NCI-H146 (cell line): ENCODE results near the gene GYPA.
"Not testable (repeated sequence)": the region's sequence is repeated elsewhere in the genome, so short reads cannot be mapped to it uniquely, and the experiment has no call there.

Source experiments
- DNase-seq: peaks from one replicate; lab custom pipeline; 2025; lab: John Stamatoyannopoulos, UW

GYPA gene

DNA sequence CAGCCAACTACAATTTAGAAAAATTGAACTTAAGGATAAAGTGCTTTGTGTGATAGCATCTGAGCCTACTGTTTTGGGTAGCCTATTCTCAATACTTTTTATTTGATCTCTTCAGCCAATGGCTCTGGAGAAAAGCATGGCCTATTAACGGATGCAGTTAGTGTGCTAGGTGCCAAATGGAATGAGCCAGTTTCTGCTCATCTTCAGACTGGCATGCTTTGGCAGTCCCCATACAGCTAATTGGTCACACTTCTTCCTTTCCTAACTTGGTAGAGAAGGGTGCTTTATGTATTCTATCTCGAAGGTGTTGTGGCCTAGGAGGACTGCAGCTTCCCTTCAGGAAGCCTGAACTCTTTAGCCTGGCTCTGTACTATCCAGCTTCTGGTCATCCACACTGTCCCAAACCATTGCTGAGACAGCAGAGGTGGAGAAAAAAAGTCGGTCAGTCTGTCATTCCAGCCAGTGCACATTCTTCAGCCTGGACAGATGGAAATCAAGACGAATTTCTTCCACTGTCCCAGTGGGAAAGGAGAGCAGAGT, 11.1 kb downstream of the GYPA start:
- not testable (repeated sequence) for DNase-seq

DNA sequence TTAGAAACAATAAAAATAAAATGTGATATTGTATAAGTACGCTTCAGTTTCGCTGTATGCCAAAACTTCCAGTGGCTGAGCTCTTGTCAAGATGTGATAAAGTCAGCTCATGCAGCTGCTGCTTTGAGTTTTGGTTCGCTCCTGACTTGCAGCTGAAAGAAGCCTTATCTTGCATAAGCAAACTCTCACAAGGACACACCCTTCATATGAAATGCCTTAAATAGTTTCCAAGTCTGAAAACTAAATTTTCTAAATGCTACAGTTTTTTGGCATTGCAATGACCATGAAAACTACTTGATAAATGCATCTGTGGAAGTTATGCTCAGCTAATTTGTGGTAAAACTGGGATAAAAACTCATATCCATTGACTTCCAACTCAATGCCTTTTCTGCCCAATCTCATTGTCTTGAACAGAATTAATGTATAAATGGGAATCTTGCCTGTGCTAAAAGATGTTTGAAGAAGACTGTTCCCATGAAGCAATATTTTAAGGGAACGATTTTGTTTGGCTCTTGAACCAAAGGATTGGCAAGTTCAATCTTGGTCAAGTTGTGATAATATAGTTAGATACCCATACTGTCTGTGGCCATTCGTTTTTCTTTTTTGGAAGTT, 11.7 kb downstream of the GYPA start:
- not testable (repeated sequence) for DNase-seq

DNA sequence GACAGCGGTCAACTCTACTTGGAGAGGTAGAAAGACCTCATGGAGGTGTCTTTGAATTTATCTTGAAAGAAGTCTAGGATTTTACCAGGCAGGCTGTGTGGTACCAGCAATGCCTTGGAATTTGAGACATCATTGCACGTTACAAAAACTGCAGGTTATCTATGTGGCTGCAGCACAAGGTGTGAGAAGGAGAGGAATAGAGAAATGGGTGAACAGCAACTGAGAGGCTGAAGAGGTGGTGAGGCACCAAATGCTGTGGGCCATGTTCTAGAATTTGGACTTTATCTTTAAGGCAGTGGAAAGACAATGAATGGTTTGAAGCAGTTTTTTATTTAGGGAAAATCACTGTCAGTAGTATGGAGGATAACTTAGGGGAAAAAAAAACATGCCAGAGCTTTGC, 15.4 kb downstream of the GYPA start:
- DNase-seq = not testable (repeated sequence)

DNA sequence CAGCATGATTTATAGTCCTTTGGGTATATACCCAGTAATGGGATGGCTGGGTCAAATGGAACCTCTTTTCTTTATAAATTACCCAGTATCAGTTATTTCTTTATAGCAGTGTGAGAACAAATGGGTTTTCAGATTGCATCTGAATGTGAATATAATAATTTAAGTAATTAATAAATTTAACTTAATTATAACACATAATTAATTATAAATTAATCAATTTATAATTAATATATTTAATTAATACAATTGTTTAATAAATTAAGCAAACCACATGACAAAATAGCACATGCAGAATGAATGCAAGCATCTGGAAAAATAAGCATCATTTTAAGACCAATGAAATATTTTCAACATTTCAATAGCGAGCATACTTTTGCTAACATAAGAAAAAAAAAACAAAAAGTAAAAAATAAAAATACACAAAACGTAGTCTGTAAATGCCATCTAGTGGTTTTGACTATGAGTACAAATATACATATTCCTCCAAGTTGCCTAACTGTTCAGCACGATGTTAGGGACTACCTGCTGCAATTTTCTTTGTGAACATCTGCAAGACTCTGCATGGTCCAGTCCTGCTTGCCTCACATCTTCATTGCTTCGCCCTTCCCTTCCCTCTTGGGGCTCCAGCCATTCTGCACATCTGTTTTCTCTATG, 16.4 kb downstream of the GYPA start:
- not testable (repeated sequence) for DNase-seq

DNA sequence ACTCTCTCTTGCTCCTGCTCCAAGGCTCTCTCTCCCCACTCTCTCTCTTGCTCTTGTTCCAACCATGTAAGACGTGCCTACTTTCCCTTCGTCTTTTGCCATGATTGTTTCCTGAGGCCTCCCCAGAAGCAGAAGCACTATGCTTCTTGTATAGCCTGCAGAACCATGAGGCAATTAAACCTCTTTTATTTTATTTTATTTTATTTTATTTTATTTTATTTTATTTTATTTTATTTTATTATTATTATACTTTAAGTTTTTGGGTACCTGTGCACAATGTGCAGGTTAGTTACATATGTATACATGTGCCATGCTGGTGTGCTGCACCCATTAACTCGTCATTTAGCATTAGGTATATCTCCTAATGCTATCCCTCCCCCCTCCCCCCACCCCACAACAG, 17.2 kb downstream of the GYPA start:
- not testable (repeated sequence) for DNase-seq

DNA sequence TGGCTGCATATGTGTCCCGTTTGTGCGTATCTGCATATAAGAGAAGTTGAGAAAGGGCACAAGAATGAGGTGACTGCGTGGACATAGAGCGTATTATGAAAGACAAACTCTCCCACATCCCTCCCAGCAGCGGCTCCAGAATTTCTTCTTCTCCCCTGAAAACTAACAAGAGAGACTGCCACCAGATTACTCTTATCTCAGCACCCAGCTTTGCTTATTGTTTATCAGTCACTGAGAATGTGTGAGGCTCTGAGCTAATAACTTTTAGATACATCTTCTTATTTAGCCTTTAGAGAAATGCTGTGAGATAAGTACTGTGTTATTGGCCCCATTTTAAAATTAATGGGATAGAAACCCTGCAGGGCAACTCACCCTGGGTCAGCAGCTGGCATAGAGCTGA, 20.8 kb downstream of the GYPA start:
- not testable (repeated sequence) for DNase-seq

DNA sequence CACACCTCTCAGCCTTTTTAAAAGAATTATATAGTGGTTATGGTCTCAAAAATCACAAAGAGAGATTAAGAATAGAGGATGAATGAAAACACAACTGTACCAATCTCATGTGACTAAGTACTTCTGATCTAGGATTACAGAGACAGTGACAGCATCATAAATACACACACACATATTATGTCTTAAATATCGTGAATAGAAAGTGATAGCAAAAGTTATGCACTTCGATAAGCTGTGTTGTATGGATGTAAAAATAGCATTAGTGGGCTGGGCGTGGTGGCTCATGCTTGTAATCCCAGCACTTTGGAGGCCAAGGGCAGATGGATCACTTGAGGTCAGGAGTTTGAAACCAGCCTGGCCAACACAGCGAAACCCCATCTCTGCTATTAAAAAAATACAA, 25.0 kb downstream of the GYPA start:
- no peak for DNase-seq

DNA sequence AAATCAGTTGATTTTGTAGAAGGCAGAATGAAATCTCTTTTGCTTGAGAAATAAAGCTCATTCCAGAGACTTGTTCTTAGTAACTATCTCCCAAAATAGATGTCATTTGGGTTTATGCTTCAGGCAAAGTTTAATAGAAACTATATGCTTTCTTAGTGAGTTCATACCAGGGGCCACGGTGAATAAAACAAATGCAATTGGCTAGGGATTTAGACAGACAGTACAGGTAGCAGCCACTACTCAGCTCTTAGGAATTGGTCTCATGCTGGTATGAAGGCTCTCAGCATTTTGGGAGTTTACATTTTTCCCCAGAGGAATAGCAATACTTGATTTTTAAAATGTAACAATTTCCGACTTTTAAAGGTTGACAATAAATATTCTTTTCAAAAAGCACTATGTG, 27.0 kb downstream of the GYPA start:
- no peak for DNase-seq

DNA sequence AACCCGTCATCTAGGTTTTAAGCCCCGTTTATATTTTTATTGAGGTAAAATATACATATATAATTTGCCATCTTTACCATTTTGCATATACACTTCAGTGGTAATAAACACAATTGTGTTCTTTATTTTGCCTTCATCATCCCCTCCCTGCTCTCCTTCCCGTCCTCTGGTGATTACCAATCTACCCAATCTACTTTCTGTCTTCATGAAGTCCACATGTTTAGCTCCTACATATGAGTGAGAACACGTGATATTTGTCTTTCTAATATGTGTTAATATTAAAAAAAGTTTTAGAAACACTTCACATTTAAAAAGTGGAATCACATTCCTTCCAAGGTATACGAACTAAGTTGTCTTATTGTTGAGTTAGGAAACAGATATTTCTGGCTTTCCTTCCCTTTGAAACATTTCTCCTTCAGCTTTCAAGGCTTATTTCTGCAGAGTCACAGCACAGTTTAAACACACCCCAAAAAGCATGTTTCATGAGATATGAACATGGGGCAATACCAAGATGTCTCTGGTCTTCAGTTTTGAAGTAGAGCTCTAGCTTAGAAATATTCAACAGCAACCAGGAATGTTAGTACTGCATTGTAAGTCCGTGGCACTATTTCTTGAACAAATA, 35.9 kb downstream of the GYPA start:
- DNase-seq = no peak

DNA sequence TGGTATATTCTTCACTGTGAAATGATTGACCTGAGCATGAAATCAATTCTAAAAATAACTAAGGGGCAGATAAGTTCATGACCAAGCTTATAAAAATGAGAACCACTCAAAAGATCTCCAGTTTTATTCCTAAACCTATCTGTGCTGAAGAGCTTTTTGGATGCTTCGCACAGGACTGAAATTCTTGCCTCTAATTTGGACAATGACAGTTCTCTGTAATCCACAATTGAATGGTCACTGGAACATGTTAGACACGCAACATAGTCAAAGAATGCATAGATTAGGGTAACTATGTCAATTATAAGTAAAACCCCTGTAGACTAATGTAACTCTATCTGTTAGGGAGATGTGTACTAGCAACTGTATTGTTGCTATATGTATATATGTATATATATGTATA, 42.7 kb downstream of the GYPA start:
- not testable (repeated sequence) for DNase-seq

DNA sequence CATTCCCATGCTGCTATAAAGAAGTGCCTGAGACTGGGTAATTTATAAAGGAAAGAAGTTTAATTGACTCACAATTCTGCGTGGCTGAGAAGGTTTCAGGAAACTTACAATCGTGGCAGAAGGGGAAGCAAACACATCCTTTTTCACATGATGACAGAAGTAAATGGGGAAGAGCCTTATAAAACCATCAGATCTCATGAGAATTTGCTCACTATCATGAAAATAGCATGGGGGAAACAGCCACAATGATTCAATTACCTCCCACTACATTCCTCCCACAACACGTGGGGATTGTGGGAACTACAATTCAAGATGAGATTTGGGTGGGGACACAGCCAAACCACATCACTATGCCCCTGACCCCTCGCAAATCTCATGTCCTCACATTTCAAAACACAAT, 46.5 kb downstream of the GYPA start:
- not testable (repeated sequence) for DNase-seq

DNA sequence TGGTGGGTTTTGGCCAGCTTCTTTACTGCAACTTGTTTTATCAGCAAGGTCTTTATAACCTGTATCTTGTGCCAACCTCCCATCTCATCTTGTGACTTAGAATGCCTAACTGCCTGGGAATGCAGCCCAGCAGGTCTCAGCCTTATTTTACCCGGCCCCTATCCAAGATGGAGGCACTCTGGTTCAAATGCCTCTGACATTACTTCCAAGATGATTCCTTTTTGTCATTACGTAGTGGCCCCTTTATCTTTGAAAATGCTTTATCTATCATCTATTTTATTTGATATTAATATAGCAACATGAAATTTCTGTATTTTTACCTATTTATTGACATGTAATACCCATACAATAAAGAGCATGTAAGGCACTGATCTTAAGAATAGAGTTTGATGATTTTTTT, 49.3 kb downstream of the GYPA start:
- not testable (repeated sequence) for DNase-seq

DNA sequence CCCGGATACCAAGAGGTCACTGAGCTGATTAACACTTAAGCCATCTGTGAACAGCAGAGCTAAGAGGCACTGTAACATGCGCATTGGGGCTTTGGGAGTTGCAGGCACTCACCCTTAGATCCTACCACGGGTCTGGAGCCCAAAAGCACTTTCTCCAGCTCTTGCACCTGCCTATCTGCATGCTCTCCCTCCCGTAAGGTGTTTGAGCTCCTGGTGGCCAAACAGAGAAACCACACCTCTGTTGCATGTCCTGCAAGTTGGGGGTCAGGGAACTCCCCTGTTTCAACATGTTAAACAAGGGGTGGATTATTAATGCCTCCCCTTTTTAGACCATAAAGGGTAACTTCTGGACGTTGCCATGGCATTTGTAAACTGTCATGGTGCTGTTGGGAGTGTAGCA, 49.8 kb downstream of the GYPA start:
- no peak for DNase-seq

DNA sequence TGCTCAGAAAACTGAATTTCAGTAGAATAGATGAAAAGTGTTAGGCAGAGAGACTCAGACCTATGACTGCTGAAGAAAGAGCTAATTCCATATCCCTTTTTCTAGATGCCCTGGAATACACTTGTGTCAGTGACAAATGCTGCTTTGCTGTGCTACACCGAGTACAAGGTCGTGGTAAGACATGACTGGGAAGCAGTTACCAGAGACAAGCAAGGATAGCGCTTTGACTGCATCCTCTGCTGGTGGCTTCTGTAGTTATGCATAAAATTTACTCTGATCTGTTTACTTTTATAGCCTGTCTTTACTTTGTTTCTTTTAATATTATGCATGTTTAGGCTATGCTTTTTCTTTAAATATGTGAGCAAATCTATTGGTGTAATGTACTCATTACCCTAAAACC, 58.5 kb downstream of the GYPA start:
- DNase-seq = not testable (repeated sequence)

DNA sequence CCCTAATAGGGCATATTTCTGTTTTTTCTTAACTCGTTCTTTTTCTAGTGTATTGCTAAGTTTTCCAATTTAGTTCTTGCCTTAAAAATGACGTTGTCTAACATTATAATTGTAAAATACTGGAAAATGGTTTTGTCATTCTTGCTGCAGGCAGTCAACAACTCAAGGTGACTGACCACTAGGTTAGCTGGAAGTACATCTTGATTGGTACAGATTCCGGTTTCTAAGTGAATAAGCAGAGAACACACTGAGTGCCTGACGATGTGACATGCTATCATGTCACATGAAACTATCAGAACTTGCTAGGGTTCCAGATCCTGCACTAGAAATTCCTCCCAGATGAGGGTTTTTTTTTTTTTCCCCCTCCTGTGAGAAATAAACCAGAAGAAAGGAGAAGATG, 60.4 kb downstream of the GYPA start:
- DNase-seq = not testable (repeated sequence)

DNA sequence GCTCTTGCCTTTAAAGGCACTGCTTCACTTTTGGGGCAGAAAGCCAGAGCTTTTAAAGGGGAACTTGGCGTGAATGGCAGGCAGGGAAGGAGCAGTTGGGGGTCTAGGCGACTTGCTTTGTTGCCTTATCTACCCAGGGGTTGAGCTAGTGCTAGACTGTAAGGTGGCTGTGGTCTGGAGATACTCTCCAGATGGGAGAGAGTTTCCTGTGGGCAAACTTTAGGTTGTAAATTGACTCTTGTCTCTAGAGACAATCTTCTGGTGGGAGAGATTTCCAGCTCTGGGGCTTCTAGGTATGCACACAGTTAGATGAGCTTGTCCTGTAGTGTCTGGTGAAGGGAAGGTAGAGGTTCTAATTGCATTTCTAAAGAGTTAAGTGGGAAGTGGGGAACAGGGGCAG, 61.8 kb downstream of the GYPA start:
- DNase-seq = not testable (repeated sequence)

DNA sequence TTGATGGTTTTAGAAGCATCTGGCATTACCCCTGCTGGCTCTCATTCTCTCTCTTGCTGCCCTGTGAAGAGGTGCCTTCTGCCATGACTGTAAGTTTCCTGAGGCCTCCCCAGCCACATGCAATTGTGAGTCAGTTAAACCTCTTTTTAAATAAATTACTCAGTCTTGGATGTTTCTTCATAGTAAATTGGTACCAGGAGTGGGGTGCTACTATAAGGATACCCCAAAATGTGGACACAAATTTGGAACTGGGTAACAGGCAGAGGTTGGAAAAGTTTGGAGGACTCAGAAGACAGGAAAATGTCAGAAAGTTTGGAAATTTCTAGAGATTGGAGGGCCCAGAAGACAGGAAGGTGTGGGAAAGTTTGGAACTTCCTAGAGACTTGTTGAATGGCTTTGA, 79.0 kb downstream of the GYPA start:
- not testable (repeated sequence) for DNase-seq

DNA sequence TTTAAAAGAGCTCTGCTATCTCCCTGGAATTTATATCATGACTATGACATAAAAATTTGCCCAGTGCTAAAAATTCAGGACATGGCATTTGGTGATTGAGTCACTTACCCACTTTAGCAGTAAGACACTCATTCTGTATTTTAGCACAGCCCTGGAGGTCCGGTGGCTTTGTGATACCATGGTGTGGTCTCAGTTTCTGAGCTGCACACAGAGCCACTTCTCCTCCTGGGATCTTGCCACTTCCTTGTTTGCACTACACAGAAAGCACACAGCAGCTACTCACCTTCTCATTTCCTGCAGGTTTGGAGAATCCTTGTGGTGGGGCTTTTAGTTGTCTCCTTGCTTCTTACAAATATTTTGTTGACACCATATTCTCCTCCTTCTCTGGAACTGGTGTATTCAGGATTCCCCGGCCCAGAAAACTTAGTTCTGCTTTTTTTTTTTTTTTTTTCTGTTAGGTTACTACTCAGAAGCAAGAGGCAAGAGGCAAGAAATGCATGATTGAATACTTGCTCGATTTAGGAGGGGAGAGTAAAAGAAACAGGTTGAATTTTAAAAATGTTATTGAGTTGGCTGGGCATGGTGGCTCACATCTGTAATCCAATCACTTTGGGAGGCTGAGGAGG, 80.2 kb downstream of the GYPA start:
- not testable (repeated sequence) for DNase-seq
